Kidney epithelial cell (primary cell): ENCODE results near the gene TCF7L1. TPM values are rescaled to one million over a fixed set of nuclear protein-coding genes. Genes with fewer than 3 reads are reported as not detected.

ENCODE experiments used
- DNase-seq: peaks from one replicate; pipeline ENCODE4 v3.0.0-alpha.2; 2010; ENCODE audit warnings: low read depth
- H3K27me3 ChIP-seq: 2 replicates; pipeline ENCODE4 v1.6.0; 2011; ENCODE audit warnings: low read length; ENCODE audit not compliant: control insufficient read depth, insufficient read depth
- H3K36me3 ChIP-seq: 2 replicates; pipeline ENCODE4 v1.5.1; 2011; ENCODE audit warnings: low read length; ENCODE audit not compliant: control insufficient read depth, insufficient read depth
- H3K4me3 ChIP-seq: 2 replicates; pipeline ENCODE4 v1.5.1; 2011; ENCODE audit warnings: low read depth, mild to moderate bottlenecking, control low read depth, low read length
- total RNA-seq: library from RNA; depleted of rRNA; stranded (reverse); fragments of >200 nt; gene quantifications from 2 replicates; pipeline ENCODE4 v1.2.3, GENCODE V29; 2015
- TF ChIP-seq, protein P1 (sequence below): IDR thresholded peaks from 2 replicates; pipeline ENCODE4 v1.5.1; 2011; ENCODE audit warnings: mild to moderate bottlenecking, moderate library complexity, low read length, control low read depth, inconsistent platforms; ENCODE audit not compliant: insufficient read depth, poor library complexity, severe bottlenecking

The TCF7L1 gene
- total RNA-seq, 1 donor from 2014 or later: 4.3 TPM

DNA sequence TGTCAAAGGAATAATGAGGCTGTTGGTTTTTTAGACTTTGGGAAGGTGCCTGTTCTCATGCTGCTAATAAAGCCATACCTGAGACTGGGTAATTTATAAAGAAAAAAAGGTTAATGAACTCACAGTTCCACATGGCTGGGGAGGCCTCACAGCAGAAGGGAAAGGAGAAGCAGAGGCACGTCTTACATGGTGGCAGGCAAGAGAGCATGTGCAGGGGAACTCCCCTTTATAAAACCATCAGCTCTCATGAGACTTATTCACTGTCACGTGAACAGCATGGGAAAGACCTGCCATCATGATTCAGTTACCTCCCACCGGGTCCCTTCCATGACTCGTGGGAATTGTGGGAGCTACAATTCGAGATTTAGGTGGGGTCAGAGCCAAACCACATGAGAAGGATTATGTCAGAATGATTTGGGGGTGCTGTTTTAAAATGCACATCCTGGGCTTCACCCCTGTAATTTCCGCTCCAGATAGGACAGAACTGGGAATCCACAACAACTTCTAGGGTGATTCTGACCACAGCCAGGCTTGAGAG is 37.8 kb downstream of the TCF7L1 start:
- DNase-seq: no peak
- TF ChIP-seq, protein P1, sequence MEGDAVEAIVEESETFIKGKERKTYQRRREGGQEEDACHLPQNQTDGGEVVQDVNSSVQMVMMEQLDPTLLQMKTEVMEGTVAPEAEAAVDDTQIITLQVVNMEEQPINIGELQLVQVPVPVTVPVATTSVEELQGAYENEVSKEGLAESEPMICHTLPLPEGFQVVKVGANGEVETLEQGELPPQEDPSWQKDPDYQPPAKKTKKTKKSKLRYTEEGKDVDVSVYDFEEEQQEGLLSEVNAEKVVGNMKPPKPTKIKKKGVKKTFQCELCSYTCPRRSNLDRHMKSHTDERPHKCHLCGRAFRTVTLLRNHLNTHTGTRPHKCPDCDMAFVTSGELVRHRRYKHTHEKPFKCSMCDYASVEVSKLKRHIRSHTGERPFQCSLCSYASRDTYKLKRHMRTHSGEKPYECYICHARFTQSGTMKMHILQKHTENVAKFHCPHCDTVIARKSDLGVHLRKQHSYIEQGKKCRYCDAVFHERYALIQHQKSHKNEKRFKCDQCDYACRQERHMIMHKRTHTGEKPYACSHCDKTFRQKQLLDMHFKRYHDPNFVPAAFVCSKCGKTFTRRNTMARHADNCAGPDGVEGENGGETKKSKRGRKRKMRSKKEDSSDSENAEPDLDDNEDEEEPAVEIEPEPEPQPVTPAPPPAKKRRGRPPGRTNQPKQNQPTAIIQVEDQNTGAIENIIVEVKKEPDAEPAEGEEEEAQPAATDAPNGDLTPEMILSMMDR: no peak
- Histone ChIP-seq H3K27me3 (no peaks in the 10 kb centered on the region), H3K4me3 (no peak overlapping the region), H3K36me3 (no peaks in the 10 kb centered on the region)

DNA sequence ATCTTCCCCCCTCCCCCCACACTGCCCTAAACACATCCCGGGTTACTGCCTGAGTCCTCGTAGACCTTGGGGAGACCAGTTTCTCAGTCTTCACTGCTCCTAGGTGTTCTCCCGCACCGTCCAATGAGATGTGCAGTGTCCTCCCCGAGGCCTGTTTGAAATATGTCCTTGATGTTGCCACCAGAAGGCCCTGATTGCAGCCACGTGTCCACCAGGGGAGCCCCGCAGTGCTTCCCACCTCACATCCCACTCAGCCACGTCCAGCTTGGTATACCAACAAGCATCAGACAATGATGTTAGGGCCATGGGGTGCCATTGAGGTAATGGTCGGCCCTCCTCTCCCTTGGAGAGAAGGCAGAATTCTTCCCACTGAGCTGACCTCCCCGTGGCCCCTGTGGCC is 38.7 kb downstream of the TCF7L1 start:
- DNase-seq: no peak
- no peak overlapping the region for H3K4me3 ChIP-seq
- TF ChIP-seq, protein P1: no peak
- no peaks in the 10 kb centered on the region for H3K36me3 ChIP-seq
- no peaks in the 10 kb centered on the region for H3K27me3 ChIP-seq

DNA sequence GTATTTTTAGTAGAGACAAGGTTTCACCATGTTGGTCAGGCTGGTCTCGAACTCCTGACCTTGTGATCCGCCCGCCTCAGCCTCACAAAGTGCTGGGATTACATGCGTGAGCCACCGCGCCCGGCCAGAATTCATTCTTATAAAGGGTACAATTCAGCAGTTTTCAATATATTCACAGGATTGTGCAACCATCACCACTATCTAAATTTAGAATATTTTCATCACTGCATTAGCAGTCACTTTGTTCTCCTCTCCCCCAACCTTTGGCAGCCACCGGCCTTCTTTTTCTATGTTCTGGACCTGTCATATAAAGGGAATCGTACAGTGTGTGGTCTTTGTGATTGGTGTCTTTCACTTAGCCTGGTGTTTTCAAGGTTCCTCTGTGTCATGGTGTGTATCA is 40.7 kb downstream of the TCF7L1 start:
- TF ChIP-seq, protein P1: no peak
- H3K4me3 ChIP-seq: no peak overlapping the region
- H3K36me3 ChIP-seq: no peaks in the 10 kb centered on the region
- DNase-seq: no peak
- no peaks in the 10 kb centered on the region for H3K27me3 ChIP-seq

DNA sequence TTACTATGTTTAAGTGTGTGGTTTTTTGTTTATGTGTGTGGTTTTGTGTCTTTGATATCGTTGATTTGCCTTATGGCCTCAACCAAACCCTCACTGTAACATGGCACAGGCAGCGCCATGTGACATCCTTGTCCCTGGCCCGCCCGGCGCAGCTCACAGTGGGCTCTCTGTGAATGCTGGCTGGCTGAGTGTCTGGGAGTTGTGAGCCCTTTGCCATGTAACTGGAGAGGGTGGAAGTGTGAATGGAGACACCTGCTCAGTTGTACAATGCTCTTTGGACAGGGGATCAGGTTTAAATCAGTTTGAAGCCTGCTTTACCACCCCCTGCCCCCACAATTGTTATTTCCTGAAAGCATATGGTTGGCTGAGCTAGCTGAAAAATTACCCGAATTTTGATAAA is 41.8 kb downstream of the TCF7L1 start:
- H3K36me3 ChIP-seq: no peaks in the 10 kb centered on the region
- H3K27me3 ChIP-seq: no peaks in the 10 kb centered on the region
- no peak overlapping the region for H3K4me3 ChIP-seq
- TF ChIP-seq, protein P1: no peak
- no peak for DNase-seq

DNA sequence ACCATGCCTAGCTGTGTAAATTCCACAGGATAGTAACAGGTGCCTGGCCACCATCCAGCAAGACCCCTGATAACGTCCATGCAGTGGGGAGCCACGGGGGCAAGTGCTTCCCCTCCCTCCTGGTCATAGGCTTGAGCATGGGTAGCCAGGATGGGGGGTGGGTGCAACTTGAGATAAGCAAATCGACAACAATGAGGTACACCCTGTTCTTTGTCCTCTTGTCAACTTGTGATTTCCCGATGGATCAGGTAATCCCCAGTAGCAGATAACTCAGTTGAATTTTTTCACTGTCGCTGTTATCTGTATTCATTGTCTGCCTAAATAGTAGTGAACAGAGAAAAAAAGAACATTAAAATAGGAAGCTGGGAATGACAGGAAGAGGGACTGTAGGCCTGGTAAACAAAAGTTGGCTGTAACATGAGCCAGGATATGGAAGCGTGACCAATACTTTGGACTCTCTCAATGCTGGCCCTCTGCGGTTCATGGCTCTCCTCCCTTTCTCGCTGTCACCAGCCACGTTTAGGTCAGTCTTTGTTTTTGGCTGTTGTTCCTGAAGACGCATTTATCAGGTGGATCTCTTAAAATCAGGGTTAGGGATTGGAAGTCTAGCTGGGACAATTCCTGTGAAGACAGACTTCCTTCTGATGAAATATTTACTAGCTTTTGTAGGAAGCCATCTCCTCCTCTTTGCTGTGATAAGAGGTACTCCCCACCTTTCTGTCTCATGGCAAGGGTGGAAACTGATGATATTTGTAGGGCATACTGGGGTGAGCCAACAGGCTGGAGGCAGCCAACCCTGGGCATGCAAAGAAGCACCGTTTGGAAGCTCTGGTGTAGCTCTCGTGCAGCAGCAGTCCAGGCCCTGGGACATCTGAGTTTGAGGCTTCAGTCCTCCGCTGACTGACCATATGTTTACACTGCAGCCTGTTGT is 42.4 kb downstream of the TCF7L1 start:
- no peak for DNase-seq
- TF ChIP-seq, protein P1: no peak
- H3K4me3 ChIP-seq: no peak overlapping the region

More for the DNA sequence above, 42.4 kb downstream of the TCF7L1 start:
- H3K27me3 ChIP-seq: no peaks in the 10 kb centered on the region
- H3K36me3 ChIP-seq: no peaks in the 10 kb centered on the region
